A549 treated with dexamethasone at 1 μM for 4 hours (cell line): ENCODE data around the gene NPIPB6. TPM values are rescaled to one million over a fixed set of nuclear protein-coding genes. Genes with fewer than 3 reads are reported as not detected.

ENCODE experiments used
- total RNA-seq: library from RNA; stranded (reverse); fragments of 200-300 nt; extraction: Qiagen RNA extraction; gene quantifications from 5 replicates; pipeline ENCODE4 v1.2.3, GENCODE V29; 2022

Gene NPIPB6
- 1.5 to 2.3 TPM (median 1.6 TPM) in 5 replicates for total RNA-seq

GRCh38 chr16:28363408-28363807 lies at the start of gene NPIPB6:
Gene NPIPB6 (minus strand): TSS chr16:28363508. CDS start chr16:28362822, 686 bp downstream.

GRCh38 chr16:28403220-28404072 lies 40.1 kb upstream of the NPIPB6 start, which contains the start of gene EIF3CL:
Gene EIF3CL (minus strand): TSS chr16:28403841. CDS start chr16:28403618, 223 bp downstream.

Other genes with a start within 250 kb of the NPIPB6 start
- 64.9 to 103 TPM (median 91.6 TPM) in 5 replicates for gene XPO6, start 151.5 kb downstream of the NPIPB6 start, total RNA-seq
- 0.16 to 0.47 TPM (median 0.36 TPM) in 5 replicates for gene SBK1, start 71.0 kb downstream of the NPIPB6 start, total RNA-seq
- 69.7 to 108 TPM (median 77.8 TPM) in 5 replicates for gene EIF3CL, start 40.3 kb upstream of the NPIPB6 start, total RNA-seq
- gene NPIPB7, start 108.8 kb upstream of the NPIPB6 start, total RNA-seq = 0.11 to 0.38 TPM (median 0.22 TPM) in 3 of 5 replicates, not detected in the others
- gene CLN3, start 128.6 kb upstream of the NPIPB6 start, total RNA-seq = 19.7 to 44.0 TPM (median 35.6 TPM) in 5 replicates
- gene APOBR, start 131.1 kb upstream of the NPIPB6 start, total RNA-seq = 0.06 to 0.08 TPM (median 0.06 TPM) in 4 of 5 replicates, not detected in the other
- gene IL27, start 143.3 kb upstream of the NPIPB6 start, total RNA-seq = not detected in 5 replicates
- gene NUPR1, start 175.5 kb upstream of the NPIPB6 start, total RNA-seq = 10.5 to 19.3 TPM (median 15.5 TPM) in 5 replicates
- gene SGF29, start 190.4 kb upstream of the NPIPB6 start, total RNA-seq = 21.1 to 27.1 TPM (median 24.0 TPM) in 5 replicates
- gene SULT1A2, start 233.5 kb upstream of the NPIPB6 start, total RNA-seq = 0.05 to 0.15 TPM (median 0.09 TPM) in 3 of 5 replicates, not detected in the others
- 5.1 to 6.0 TPM (median 5.4 TPM) in 5 replicates for gene SULT1A1, start 246.5 kb upstream of the NPIPB6 start, total RNA-seq